DMS53 treated with DMSO at 0.1 percent for 48 hours (cell line): ENCODE results near the gene CACNA1C.

ENCODE experiments used
- DNase-seq: peaks from one replicate; lab custom pipeline; 2025; ENCODE audit not compliant: unreplicated experiment; lab: John Stamatoyannopoulos, UW

CACNA1C gene

GRCh38 chr12:2167231-2167630, 114.4 kb downstream of the CACNA1C start:
- no peak for DNase-seq

GRCh38 chr12:2168808-2169207, 116.0 kb downstream of the CACNA1C start:
- peak; percentile 56 for DNase-seq

GRCh38 chr12:2169489-2169888, 116.7 kb downstream of the CACNA1C start:
- no peak for DNase-seq

GRCh38 chr12:2169940-2170339, 117.2 kb downstream of the CACNA1C start:
- DNase-seq: no peak

- DNase-seq: no peak
Observed at GRCh38 chr12:2170376-2170775, 117.6 kb downstream of the CACNA1C start.

- DNase-seq: no peak
Observed at GRCh38 chr12:2171672-2172426, 119.1 kb downstream of the CACNA1C start.

- no peak for DNase-seq
Observed at GRCh38 chr12:2172491-2173214, 119.9 kb downstream of the CACNA1C start.

- no peak for DNase-seq
Observed at GRCh38 chr12:2173971-2174370, 121.2 kb downstream of the CACNA1C start.

- no peak for DNase-seq
Observed at GRCh38 chr12:2177003-2177402, 124.2 kb downstream of the CACNA1C start.

- DNase-seq: no peak
Observed at GRCh38 chr12:2177751-2178150, 125.0 kb downstream of the CACNA1C start.

- no peak for DNase-seq
Observed at GRCh38 chr12:2179058-2179457, 126.3 kb downstream of the CACNA1C start.

- no peak for DNase-seq
Observed at GRCh38 chr12:2179953-2180736, 127.4 kb downstream of the CACNA1C start.

GRCh38 chr12:2180737-2181082, 127.9 kb downstream of the CACNA1C start:
- DNase-seq: no peak

- DNase-seq: no peak
Observed at GRCh38 chr12:2183556-2184541, 131.1 kb downstream of the CACNA1C start.

- DNase-seq: no peak
Observed at GRCh38 chr12:2185751-2186341, 133.1 kb downstream of the CACNA1C start.

- no peak for DNase-seq
Observed at GRCh38 chr12:2187195-2187945, 134.6 kb downstream of the CACNA1C start.

GRCh38 chr12:2190085-2190484, 137.3 kb downstream of the CACNA1C start:
- no peak for DNase-seq

GRCh38 chr12:2190896-2191533, 138.2 kb downstream of the CACNA1C start:
- no peak for DNase-seq

GRCh38 chr12:2191534-2192153, 138.9 kb downstream of the CACNA1C start:
- no peak for DNase-seq
